Activated T-cell treated with anti-CD3 and anti-CD28 coated beads for 1 hour (primary cell): ENCODE results near the gene RBM20.
"Not testable (repeated sequence)": the region's sequence is repeated elsewhere in the genome, so short reads cannot be mapped to it uniquely, and the experiment has no call there.

Source experiments
- DNase-seq: peaks from one replicate; pipeline ENCODE4 v3.0.0-alpha.2; 2020; ENCODE audit warnings: low read depth

The RBM20 gene

DNA sequence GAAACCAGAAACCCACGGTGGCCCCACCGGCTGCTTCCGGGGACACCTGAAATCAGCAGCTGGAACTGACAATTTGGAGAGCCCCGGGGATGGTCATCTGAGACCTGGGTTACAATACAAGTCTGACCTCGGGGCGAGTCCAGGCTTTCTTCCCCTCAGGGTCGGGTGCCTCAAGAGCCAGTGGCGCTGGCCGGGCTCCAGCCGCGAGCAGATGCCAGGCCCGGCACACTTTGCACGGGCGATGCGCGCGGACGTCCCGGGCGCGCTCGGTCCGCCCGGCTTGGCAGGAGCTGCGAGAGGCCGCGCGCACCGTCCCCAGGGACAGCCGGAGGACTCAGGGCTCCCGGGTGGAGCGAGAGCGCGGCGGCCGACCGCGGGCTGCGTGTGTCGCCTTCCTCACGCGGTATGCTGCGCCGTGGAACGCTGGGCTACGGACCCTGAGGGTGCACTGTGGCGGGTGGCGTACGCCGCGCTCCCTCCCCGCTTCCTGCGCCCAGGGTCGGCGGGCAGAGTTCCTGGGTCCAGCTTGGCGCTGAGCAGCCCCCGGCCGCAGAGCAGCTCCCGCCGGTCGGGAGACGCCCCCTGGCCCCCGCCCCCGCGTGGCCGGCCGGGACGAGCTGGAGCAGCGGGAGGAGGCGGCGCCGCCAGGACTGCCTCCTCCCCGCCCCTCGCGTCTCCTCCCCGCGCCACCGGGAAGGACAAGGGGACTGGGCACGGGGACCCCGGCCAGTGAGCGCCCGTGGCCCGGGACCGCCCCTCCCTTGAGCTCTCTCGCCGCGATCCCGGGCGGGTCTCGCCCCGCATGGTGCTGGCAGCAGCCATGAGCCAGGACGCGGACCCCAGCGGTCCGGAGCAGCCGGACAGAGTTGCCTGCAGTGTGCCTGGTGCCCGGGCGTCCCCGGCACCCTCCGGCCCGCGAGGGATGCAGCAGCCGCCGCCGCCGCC lies at the start of gene RBM20:
Gene RBM20 (plus strand): TSS at position 684 of the 945 bp plus-strand sequence. CDS start 119 bp downstream, at position 803.
- DNase-seq: no peak

DNA sequence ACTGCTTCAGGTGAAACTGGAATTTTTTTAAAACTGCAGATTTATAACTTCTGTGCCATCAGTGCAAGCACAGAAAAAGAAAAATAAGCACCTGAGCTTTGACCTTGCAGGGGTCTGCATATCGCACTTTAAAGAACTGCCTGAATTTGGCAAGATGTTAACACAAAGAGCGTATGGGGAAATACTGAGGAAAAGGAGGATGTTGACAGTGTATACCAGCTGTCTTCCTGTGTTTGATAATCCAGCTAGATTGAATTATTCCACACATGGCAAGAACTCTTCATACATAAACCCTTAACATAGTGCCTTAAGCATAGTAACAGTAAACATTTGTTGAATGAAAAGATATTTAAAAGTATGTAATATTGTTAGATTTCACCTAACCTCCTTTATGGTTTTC lies 46.7 kb upstream of the RBM20 start:
- DNase-seq: no peak

DNA sequence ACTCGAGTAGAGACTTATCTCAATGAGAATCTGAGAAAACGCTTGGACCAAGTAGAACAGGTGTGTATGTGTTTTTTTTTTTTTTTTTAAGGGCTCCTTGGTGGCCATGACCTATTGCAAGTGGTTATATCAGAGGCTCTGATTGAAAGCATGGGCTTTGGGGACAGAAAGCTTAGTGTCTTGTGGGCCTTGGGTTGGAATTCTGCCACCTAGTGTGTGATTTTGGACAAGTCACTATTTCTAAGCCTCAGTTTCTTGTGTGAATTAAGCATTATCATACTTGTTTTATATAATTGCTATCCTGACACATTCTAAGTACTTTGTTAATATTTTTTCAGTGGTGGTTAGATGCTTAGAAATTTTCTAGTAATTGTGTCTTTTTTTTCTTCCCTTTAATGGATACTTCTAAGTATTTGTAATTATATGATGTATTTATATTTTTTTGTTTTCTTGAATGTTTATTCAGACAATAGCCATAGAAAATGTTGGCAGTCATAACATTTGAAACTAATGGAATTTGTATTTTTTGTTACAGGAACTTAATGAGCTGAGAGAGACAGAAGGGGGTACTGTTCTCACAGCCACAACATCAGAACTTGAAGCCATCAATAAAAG lies 43.5 kb upstream of the RBM20 start:
- DNase-seq: no peak

DNA sequence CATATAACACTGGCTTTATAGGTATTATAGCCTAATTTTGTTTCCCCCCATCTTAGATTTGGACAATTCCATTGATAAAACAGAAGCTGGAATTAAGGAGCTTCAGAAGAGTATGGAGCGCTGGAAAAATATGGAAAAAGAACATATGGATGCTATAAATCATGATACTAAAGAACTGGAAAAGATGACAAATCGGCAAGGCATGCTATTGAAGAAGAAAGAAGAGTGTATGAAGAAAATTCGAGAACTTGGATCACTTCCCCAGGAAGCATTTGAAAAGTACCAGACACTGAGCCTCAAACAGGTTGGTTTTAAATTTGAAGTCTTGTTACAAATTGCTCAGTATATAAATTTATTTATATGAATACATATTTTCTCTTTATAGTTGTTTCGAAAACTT lies 42.6 kb upstream of the RBM20 start:
- DNase-seq: no peak

DNA sequence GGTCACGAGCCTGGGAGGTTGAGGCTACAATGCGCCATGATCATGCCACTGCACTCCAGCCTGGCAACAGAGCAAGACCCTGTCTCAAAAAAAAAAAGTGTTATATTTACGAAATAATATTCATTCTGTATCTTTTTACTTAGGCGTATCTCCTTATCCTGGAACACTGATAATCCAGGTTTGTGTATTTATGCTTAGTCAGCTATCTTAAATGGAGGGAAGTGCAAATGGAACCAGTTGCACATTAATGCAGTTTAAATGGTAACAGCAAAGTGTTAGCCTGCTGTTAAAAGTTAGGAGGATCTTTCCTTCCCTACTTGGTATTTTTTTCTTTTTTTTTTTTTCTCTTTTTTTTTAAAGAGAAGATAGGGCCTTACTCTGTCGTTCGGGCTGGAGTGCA lies 36.0 kb upstream of the RBM20 start:
- DNase-seq: no peak

DNA sequence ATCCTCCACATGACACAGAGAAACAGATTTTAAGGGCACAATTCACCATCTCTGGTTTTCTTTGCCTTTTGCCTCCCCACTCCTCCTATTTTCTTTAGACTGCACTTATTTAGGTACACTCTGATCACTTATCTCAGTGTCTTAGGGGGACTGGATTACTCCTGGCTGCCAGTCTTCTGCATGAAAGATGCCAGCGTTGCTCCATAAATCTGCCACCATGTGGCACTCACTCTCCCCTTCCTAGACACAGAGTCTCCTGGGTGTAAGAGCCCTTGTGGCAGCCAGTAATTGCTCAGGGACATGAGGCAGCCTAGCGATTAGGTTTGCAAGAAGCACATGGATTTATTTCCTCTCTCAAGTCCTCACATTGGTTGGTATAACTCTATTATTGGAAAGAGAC lies 34.5 kb upstream of the RBM20 start:
- DNase-seq: no peak

DNA sequence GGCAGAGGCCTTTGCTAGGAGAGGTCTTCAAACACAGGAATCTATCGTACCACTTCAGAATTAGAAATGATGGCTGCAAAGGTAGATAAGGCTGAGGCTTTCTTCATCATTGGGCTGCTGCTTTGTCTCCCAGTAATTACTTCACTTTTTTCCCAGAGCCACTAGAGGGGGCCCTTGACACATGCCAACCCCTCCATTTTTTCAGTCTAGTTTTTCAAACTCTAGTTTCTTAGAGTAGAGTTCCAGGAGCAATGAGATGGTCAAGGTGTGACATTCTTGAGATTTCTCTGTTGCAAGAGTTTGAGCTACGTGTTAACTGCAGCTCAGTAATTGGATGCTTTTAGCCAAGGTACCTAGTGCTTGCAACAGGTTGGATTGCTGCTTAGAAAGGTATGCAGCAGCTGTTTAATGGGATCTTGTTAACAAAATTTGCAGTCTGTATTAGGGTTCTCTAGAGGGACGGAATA lies 33.8 kb upstream of the RBM20 start:
- DNase-seq: peak; percentile 36

DNA sequence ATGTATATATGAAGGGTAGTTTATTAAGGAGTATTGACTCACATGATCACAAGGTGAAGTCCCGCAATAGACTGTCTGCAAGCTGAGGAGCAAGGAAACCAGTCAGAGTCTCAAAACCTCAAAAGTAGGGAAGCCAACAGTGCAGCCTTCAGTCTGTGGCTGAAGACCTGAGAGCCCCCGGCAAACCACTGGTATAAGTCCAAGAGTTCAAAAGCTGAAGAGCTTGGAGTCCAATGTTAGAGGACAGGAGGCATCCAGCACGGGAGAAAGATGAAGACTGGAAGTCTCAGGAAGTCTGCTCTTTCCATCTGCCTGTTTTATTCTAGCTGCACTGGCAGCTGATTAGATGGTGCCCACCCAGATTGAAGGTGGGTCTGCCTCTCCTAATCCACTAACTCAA lies 33.4 kb upstream of the RBM20 start:
- not testable (repeated sequence) for DNase-seq

DNA sequence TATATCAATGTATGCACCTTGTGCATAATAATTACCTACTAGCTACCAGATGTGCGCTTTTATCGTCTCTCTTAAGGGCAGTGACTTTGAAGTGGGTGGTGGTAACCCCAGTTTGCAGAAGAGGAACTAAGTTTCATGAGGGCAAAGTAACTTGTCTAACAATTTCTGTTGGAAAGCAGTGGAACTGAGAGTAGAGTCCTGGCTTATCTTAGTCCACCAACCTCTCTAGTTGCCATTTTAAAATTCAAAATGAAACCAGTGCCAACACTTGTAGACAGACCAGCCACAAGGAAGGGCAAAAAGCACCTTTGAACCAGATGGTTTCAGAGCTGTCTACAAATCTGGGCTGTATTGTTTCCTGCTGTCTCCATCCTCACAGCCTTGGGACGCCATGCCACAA lies 32.0 kb upstream of the RBM20 start:
- DNase-seq: no peak

DNA sequence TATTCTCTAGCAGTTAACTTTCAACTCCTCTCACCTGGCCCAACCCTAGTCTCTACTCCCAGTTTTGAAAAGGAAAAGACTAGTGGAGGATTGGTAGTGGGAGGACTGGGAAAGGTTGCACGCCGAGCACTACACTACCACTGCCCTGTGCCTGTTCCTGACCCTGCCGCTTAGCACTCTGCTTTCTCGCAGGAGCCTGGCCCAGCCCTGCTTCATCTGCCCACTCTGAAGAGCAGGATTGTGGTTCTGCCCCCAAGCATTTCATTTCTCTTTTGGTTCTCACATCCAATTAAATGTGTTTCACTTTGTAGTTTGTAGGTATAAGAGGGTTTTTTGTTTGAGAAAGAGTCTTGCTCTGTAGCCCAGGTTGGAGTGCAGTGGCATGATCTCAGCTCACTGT lies 31.5 kb upstream of the RBM20 start:
- no peak for DNase-seq

DNA sequence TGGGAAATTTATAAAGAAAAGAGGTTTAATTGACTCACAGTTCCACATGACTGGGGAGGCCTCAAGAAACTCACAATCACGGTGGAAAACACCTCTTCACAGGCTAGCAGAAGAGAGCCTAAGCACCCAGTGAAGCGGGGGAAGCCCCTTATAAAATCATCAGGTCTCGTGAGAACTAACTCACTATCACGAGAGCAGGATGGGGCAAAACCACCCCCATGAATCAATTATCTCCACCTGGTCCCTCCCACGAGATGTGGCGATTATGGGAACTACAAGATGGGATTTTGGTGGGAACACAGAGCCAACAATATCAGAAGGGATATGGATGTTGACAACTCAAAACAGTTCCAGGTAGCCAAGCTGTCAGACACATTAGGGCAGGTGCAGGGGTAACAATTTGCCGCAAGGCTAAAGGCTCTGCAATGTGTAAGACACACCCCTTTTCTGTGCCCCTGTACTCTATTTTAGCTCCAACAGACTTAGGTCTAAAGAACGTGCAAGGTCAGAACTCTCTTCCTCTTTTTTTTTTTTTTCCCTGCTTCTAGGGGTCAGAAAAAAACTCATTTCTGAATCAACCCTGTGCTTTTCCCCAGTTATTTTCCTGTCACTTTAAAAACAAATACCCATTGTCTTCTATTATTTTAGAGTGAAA lies 30.7 kb upstream of the RBM20 start:
- no peak for DNase-seq

DNA sequence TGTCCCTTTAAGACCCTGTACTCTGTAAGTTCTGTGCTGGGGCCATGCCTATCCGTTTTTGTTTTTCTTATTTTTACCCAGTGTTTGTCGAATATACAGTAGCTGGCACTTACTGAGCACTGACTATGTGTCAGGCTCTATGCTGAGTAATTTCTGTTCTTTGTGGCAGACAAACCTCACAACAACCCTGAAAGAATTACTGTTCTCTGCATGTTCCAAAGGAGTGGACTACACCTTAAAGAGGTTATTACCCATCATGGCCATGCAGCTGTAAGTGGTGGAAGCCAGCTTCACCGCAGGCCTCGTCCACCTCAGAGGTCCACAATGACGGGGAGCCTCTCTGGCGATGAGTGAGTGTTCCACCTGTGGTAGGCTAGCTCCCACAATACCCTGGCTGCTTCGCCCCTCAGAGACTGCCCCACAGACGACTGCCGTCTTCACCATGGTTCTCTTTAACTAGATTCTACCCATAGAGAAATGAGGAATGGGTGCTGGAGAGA lies 30.1 kb upstream of the RBM20 start:
- no peak for DNase-seq

DNA sequence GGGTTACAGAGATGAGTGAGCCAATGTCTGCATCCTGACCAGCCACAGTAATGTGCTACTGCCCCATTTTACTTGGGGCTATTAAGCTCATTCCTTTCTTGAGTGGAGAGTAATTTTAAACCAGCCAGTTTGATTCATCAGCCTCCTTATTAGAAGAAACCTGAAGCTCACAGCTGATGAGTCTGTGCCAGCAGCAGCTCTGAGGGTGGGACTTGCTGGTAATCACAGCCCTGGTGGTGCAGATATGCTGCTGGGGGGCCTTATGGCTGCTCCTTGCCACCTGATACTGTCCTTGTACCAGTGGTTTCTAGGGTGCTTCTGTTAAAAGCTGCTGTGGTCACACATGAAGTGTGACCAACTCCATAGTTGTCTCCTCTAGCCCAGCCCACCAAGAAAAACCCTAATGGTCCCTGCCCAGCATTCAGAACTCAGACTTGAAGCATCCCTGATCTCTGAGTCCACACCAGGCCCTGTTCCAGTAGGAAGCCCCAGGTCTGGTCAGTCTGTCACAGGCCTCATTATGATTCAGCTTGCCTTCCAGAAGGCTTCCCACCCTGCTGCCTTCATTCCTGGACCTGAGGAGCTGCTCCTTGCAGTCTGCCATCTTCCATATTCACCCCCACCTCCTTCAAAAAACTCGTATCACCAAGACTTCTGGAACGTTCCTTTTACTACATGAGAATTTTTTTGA lies 28.9 kb upstream of the RBM20 start:
- no peak for DNase-seq

DNA sequence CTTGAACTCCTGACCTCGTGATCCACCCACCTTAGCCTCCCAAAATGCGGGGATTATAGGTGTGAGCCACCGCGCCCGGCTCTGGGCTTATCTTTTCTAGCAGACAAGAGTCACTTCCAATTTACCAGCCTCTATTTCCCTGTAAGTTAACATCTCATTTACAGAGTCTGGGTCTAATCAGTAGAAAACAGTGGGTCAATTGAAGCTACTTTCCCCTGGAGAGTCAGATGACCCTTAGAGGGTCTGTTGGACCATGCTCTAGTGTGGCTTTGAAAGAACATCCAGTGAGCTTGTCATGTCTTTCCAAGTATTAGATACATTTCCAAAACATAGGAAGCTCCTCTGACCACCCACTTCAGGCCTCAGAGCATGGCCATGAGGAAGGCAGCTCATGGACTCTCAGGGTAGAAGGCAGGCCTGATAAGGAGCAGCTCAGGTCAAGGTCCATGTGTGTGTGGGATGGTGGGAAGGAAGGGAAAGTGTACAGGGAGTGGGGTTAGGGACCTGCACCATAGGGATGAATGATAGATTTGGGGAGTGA lies 27.6 kb upstream of the RBM20 start:
- DNase-seq: no peak

DNA sequence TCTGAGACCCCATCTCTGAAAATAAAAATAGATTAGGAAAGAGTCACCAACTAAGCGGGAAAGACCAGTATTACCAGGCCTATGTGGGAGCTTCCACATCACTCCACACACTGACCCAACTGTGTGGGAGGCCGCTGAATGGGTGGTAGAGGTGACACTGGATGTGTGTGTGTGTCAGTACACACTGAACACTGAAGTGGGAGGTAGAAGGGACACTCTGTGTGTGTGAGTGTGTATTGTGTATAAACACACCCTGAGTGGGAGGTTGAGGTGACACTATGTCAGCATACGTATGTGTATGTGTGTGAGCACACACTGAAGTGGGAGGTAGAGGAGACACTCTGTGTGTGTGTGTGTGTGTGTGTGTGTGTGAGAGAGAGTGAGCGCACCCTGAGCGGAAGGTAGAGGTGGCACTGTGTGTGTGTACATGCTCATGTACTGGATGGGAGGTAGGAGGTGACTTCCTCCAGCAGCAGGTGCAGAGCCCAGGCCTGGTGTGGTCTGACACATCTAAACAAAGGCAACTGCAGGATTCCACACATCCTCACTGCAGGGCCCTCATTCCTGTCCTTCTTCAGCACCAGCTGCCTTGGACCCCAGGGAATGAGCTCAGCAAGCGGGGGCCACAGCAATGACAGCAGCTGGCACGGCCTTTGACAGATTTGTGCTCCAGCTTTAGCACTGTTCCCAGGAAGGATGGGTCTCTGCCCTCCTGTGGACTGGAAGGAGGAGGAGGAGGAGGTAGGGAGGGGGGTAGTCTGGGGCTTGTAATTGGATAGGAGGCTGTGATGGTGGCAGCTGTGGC lies 26.5 kb upstream of the RBM20 start:
- no peak for DNase-seq

DNA sequence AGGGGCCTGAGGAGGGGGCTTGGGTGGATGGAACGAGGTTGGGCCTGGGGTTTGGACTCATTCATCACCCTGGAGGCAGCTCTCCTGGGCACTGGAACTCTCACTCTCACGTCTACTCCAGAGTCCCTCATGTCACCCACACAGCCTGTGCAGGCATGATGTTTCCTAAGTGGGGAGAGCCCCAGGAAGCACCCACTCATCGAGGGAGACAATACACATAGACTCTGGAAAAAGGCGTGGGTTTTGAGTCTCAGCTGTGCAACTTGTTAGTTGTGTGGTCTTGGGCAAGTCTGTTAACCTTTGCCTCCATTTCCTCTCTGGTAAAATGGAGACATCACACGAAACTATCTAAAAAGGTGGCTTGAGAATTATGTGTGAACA lies 25.9 kb upstream of the RBM20 start:
- no peak for DNase-seq

DNA sequence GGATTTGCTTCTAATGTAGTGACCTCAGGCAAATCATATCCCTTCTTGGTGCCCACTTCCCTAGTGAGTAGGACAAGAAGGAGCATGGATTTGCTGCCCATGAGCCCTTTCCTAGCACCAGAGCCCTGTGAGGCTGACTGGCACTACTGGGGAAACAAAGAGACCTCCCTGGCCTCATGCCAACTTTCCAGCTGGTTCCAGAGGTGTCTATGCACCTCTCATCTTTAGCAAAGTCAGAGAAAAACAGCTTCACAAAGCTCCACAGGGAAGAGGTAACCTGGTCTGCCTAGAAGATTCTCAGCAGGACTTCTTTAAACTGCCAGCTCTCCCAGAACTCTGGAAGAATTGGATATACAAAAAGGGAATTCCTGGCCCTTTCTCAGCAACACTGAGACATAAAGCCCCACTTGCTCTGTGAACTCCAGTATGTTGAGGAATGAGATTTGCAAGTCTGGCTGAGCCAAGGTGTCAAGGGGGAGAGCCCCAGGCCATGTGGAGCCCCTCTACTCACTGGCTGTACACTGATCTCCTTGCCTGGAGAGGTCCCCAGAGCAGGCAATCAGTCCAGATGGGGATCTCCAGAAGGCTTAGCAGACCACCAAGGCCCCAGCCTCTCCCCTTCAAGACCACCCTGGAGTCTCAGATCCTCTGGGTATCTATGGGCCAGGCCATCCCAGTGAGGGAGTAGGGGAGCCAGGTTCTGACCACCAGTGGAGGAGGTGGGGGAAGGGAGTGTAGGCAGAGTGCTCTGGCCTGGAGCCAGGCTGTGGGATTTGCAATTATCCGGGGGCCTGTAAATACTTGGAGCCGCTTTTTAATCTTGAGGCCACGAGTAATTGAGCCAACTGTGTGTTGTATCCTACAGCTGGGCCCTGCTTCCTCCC lies 24.4 kb upstream of the RBM20 start:
- no peak for DNase-seq

DNA sequence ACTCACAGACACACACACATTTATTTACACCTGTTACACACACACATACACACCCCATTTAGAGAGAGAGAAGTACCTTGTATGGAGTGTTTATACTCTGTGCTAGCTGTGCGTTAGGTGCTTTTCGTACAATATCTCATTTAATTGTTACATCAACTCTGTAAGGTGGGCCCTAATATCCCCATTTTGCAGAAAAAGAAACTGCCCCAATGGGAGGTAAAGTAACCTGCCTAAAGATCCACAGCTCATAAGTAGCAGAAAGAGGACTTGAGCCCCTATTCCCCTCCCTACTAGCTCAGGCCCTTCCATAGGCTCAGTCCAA lies 23.8 kb upstream of the RBM20 start:
- DNase-seq: no peak

DNA sequence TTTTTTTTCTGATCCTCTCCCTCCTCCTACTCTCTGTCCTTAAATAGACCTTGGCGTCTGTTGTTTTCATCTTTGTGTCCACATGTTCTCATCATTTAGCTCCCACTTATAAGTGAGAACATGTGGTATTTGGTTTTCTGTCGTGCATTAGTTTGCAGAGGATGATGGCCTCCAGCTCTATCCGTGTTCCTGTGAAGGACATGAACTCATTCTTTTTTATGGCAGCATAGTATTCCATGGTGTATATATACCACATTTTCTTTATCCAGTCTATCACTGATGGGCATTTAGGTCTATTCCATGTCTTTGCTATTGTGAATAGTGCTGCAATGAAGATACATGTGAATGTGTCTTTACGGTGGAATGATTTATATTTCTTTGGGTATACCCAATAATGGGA lies 20.8 kb upstream of the RBM20 start:
- not testable (repeated sequence) for DNase-seq

DNA sequence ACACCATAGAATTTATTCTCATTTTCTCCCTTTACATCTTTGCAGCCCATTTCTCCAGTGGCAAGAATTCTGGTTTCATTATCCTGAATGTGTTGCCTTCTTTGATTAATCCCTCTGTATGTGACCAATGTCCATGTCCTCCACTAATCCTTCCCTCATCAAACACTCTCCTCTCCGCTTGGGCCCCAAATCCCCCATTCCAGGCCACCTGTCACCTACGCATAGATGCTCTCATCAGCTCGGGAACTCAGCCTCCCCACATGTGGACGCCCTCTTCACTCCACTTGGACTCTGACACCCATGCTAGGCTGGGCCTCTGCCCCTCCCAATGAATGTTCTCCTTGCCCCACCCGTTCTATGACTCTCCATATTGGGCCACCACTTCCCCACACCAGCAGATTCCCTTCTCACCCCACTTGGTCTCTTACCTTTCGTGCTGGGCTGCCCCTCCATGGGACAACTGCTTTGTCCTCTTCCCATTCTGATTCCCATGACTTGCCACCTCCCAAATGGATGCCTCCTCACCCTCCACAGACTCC lies 18.7 kb upstream of the RBM20 start:
- no peak for DNase-seq
